A549 (cell line): ENCODE measurements around the gene ARHGAP4.

Source experiments
- CTCF ChIP-seq: fragments of >200 bp; sonication (Bioruptor Twin); formaldehyde crosslinking; IDR thresholded peaks from 3 replicates; pipeline ENCODE4 v1.5.1; 2016
- ELK1 ChIP-seq: fragments of 150-350 bp; IDR thresholded peaks from 2 replicates; pipeline ENCODE4 v1.6.1; 2014; ENCODE audit warnings: low read depth, mild to moderate bottlenecking, low read length
- EP300 ChIP-seq, 2 experiments: fragments of >200 bp; sonication (Bioruptor Twin); formaldehyde crosslinking; IDR thresholded peaks; 2 replicates in 1 of 2; 3 replicates in 1 of 2; pipeline ENCODE4 v1.6.1; 2016 to 2017
- MAFK ChIP-seq: fragments of 450-650 bp; IDR thresholded peaks from 2 replicates; pipeline ENCODE4 v1.6.1; 2014; ENCODE audit not compliant: partially characterized antibody
- PHF8 ChIP-seq: fragments of 200-600 bp; sonication (generic); IDR thresholded peaks from 2 replicates; pipeline ENCODE4 v1.6.1; 2016; ENCODE audit warnings: low read depth, mild to moderate bottlenecking, antibody characterized with exemption, moderate library complexity, borderline replicate concordance
- POLR2A ChIP-seq: IDR thresholded peaks from 2 replicates; pipeline ENCODE4 v1.6.1; 2012; ENCODE audit warnings: mild to moderate bottlenecking, low read length
- POLR2AphosphoS2 ChIP-seq: conservative IDR thresholded peaks from 2 replicates; pipeline ENCODE4 v1.6.1; 2012; ENCODE audit warnings: low read length, improper control_type of control experiment, inconsistent platforms
- RFX5 ChIP-seq: fragments of 450-650 bp; IDR thresholded peaks from 2 replicates; pipeline ENCODE4 v1.7.1; 2014; ENCODE audit warnings: antibody characterized with exemption, mild to moderate bottlenecking, moderate library complexity
- RNF2 ChIP-seq: fragments of 200-600 bp; sonication (generic); IDR thresholded peaks from 2 replicates; pipeline ENCODE4 v1.6.1; 2016; ENCODE audit warnings: low read depth, mild to moderate bottlenecking, antibody characterized with exemption, moderate library complexity, borderline replicate concordance
- SMC3 ChIP-seq: fragments of >200 bp; sonication (Bioruptor Twin); formaldehyde crosslinking; IDR thresholded peaks from 3 replicates; pipeline ENCODE4 v1.6.1; 2018; ENCODE audit warnings: inconsistent platforms

- TF ChIP-seq POLR2AphosphoS2 (no peak), SMC3 (no peak), PHF8 (no peak), CTCF (no peak), RNF2 (no peak), EP300 (IDR thresholded peaks at IDR 0.05) (no peak), RFX5 (no peak), POLR2A (no peak), ELK1 (no peak), MAFK (no peak)
Measured at GRCh38 chrX:153934148-153934761, 8.2 kb upstream of the ARHGAP4 start.
